22Rv1 (cell line): ENCODE measurements around the gene CAMK1D.

Experiments
- H3K27ac ChIP-seq: fragments of 450-650 bp; 2 replicates; pipeline ENCODE4 v1.5.1; 2017
- ZFX ChIP-seq: fragments of 450-650 bp; IDR thresholded peaks from 2 replicates; pipeline ENCODE4 v1.6.1; 2017; ENCODE audit warnings: antibody characterized with exemption, borderline replicate concordance
- TF ChIP-seq, protein P1 (sequence below): fragments of 450-650 bp; IDR thresholded peaks from 2 replicates; pipeline ENCODE4 v1.5.1; 2017; ENCODE audit warnings: mild to moderate bottlenecking

Gene CAMK1D

DNA sequence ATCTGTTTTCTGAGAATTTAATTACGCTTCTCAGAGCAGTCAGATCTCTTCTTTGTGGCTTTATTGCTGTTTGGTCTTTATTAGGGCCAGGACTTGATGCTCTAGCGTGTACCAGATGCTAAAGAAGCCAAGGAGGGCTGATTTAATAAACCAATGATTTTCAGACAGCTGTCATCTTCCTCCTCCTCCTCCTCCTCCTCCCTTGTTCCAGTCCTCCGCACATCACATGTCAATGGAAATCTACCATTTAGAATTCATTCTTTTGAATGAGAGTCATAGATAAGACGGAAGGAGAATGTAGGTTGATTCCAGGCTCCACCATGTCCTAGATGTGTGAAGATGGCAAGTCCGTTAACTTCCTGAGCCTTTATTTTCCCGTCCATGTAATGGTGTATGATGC, 156.3 kb downstream of the CAMK1D start:
- no peak for TF ChIP-seq ZFX
- TF ChIP-seq, protein P1, sequence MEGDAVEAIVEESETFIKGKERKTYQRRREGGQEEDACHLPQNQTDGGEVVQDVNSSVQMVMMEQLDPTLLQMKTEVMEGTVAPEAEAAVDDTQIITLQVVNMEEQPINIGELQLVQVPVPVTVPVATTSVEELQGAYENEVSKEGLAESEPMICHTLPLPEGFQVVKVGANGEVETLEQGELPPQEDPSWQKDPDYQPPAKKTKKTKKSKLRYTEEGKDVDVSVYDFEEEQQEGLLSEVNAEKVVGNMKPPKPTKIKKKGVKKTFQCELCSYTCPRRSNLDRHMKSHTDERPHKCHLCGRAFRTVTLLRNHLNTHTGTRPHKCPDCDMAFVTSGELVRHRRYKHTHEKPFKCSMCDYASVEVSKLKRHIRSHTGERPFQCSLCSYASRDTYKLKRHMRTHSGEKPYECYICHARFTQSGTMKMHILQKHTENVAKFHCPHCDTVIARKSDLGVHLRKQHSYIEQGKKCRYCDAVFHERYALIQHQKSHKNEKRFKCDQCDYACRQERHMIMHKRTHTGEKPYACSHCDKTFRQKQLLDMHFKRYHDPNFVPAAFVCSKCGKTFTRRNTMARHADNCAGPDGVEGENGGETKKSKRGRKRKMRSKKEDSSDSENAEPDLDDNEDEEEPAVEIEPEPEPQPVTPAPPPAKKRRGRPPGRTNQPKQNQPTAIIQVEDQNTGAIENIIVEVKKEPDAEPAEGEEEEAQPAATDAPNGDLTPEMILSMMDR, result no peak
- no peak overlapping the region for H3K27ac ChIP-seq

DNA sequence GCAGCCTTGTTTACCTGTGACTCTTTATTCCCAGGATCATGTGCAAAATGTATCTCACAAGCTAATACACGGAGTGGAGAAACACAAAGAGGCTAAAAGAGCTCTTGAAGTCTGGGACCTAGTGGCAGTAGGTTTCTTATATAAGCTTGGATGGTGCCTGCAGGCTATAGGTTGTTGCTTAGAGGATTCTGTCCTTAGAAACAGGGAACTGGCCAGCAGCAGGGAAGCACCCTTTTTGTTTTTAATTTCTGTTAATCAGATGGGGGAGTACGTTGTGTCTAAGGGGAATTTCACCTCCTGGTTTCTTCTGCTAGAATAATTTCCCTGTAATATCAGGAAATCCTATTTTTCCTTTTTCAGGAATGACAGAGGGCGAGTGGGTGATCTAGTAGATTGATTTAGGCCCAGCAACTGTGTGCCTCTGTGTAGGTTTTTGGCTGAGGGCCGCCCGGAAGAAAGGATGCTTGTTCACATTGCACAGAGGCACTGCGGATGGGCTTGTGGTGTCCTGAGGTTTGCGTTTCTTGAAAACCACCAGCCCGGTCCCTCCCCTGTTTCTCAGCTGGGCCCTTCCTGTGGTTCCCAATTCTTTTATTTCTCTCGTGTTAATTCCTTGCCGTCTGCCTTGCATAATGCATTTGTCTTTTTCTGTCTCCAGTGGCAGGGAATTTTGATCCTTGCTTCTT, 158.0 kb downstream of the CAMK1D start:
- TF ChIP-seq, protein P1, result no peak
- H3K27ac ChIP-seq, result no peak overlapping the region

DNA sequence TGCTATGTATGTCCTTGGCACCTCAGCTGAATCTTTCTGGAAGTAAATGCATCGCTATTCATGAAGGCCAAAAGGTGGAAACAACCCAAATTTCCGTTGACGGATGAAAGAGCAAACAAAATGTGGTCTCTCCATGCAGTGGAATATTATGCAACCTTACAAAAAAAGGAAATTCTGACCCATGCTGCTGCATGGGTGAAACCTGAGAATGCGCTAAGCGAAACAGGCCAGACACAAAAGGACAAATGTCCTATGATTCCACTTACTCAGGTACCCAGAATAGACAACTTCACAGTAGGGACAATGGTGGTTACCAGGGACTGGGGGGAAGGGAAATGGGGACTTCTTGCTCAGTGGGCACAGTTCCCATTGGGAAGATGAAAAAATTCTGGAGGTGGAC, 158.8 kb downstream of the CAMK1D start:
- TF ChIP-seq, protein P1, result no peak
- TF ChIP-seq ZFX, result no peak
- no peak overlapping the region for H3K27ac ChIP-seq

DNA sequence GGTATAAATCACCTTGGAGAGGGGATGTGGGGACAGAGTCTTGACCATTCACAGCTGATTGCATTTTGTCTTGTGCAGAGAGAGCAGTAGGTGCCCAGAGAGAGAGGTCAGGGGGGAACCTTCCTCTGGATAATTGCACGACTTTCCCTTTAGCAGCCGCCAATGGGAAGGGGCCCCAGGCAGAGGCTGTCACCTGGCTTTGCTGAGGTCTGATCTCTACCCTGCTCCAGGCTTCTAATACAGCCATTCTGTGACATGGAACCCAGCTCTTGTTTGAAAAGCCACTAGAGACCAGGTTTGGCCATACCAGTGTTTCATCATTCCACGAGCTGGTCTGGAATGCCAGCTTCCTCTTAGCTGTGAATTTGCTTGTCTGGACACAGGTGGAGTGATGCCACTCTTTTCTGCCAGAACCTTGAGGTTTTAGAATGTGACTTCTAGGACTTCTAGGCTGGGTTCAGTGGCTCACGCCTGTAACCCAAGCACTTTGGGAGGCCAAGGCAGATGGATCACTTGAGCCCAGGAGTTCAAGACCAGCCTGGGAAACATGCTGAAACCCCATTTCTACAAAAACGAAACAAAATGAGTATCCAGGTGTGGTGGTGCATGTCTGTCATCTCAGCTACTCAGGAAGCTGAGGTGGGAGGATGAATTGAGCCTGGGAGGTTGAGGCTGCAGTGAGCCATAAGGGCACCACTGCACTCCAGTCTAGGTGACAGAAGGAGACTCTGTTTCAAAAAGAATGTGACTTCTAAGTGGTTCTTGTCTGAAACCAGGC, 159.9 kb downstream of the CAMK1D start:
- no peak overlapping the region for H3K27ac ChIP-seq
- TF ChIP-seq, protein P1, result no peak
- no peak for TF ChIP-seq ZFX

DNA sequence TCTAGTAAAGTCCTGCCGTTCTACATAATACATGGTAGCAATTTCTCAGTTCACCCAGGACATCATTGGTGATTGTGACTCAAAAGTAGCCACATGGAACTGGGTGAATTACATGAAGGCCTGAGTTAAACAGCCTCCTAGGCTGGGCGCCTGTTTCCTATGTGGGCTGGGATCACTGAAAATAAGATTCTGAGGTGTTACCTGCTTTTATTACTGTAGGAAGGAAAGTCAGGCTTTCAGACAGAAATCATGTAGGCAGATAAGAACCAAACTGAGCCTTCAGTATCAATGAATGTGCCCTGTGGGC, 160.4 kb downstream of the CAMK1D start:
- no peak overlapping the region for H3K27ac ChIP-seq
- no peak for TF ChIP-seq ZFX
- TF ChIP-seq, protein P1, result no peak

DNA sequence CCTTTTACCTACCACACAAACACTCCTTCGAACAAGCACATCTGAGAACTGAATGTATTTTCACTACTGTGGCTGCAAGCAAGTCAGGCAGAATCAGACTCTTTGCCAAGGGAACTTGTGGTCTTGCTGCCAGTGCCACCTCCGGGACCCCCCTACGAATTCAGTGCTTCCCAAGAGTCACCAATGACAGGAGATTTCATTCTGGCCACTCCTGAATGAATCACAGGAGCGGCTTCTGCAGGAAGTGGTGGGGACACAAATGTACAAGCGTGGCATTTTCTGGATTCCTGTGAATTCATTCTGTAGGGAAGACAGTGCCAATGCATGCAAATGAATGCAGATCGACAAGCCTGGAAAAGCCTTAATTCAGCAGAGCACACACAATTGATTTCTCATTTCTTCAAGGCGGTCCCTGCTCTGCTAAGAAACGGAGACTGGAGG, 161.2 kb downstream of the CAMK1D start:
- no peak for TF ChIP-seq ZFX
- TF ChIP-seq, protein P1, result no peak

DNA sequence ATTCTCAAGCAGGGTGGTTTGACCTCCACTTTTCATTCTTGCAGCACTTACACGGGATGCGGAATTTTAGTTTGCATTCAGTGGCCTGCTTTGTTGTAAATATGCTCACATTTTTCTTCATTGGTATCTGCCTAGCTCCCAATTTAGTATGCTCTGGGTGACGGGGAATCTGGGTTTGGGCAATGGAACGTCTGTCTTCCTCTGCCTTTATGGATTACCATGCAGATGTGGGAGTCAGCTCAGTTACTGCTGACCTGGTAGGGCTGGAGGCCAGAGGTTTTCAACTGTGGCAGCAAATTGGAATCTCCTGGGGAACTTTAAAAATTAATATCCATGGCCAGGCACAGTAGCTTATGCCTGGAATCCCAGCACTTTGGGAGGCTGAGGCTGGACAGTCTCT, 161.6 kb downstream of the CAMK1D start:
- no peak for TF ChIP-seq ZFX
- TF ChIP-seq, protein P1, result no peak
- H3K27ac ChIP-seq, result no peak overlapping the region

More for the DNA sequence above, 161.2 kb downstream of the CAMK1D start:
- no peak overlapping the region for H3K27ac ChIP-seq
